Umbilical cord (tissue), 2 donors: ENCODE measurements around the gene ZNF385B. TPM values are rescaled to one million over a fixed set of nuclear protein-coding genes. Genes with fewer than 3 reads are reported as not detected.
"Not testable (repeated sequence)": the region's sequence is repeated elsewhere in the genome, so short reads cannot be mapped to it uniquely, and the experiment has no call there.

ENCODE experiments used
- DNase-seq: peaks from one replicate; pipeline ENCODE4 v3.0.0-alpha.2; 2015; ENCODE audit warnings: low spot score
- total RNA-seq: library from RNA; depleted of rRNA; stranded (reverse); fragments of >200 nt; gene quantifications from one replicate; pipeline ENCODE4 v1.2.3, GENCODE V29; 2014; ENCODE audit warnings: low replicate concordance; ENCODE audit not compliant: insufficient read depth

The ZNF385B gene
- total RNA-seq, 1 donor from 2014 or later = 0.72 TPM

DNA sequence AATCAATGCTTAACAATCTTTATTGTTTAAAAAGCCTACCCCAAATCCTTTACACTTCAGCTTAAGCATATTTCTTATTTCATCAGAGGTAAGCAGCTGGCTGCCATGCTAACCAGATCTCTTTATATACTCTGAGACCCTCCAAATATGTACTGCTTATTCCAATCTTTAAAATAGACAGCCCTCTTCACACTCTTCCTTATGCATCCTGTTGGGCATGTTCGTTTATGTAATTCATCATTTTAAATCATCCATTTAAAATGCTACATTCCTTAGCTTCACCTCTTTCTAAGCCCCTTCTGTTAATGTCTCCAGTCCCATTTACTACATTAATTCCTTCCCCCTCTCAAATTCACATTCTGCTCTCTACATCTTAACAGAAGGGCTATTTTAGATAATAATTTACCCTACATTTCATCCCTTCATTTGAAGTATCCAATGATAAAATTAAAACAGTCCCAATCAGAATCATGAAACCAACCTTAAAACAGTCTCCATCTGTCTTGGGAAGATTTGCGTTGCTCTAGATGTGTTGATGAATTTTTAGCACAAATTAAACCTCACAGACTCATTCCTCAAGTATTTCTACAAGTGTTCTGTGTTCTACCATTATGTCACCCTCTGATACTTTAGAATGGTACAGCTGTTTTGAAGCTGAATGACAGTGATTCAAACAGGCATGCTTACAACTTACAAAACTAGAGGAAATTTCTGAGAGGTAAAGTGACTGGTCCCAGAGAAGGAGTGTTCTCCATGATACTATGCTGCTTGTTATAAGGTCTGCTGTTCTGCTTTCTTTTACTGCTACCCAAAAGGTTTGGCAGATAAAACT lies 59.1 kb downstream of the ZNF385B start:
- no peak for DNase-seq

DNA sequence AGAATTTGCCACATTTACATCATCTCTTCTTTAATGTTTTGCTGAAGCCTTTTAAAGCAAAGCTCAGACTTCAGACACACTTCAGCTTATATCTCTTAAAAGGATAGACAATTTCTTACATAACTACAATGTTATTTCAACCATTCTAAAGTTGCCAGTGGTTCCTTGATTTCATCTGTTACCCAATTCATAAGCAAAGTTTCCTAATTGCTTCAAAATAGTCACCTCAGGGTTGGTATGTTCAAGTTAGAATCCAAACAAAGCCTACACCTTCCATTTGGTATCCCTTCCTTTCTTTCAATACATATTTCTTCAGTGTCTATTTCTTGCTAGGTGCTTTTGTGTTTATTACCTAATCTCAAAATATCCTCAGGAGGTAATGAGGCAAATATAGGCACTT lies 60.6 kb downstream of the ZNF385B start:
- no peak for DNase-seq

DNA sequence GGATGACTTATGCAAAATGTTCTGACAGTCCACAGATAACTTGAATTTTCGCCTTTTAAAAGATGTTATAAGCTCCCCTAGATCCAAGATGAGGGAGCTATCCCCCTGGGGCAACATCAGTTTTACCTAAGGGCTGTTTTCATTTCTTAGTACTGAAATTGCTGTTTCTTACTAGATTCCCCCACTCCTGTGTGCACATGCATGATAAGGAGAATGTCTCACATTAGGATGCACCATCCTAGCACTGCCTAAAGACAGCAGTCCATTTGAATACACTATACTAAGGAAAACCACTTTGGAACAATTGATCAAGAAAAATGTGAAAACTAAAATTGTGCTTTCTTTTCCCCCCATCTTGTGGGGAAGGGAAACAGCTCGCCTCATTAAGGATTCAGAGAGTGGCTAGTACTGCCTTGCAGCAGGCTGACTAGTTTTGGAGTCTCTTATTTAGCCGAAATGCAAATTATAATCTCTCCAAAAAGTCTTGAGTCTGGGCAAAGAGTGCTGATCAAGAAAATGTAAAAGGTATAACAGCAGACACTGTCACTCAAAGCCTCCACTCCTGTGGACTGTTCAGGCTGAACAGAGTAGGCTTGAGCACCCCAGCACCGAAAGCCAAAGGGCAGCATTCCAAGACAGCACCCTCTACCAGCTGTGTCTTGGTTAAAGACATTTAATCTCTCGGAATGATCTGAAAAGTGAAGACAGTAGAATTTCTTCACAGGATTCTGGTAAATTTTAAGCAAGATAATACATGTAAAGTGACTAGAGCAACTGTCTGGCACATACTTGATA lies 65.0 kb downstream of the ZNF385B start:
- DNase-seq = peak; percentile 28

DNA sequence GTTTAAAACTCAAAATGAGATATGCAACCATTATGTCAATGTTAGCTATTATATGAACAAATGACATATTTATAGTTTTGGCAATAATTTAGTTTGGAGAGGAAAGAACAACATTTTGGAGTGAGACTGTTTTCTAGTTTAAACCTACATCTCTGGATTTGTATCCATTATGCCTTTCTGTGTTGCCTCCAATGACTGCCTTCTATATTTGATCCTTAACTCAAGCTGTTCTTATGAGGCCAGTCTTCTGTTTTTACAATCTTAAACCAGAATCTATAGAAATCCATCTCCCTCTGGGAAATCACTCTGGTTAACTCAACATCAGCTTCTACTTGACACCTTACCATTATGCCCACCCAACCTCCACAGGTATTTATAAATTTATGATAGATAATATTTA lies 67.5 kb downstream of the ZNF385B start:
- DNase-seq = no peak

DNA sequence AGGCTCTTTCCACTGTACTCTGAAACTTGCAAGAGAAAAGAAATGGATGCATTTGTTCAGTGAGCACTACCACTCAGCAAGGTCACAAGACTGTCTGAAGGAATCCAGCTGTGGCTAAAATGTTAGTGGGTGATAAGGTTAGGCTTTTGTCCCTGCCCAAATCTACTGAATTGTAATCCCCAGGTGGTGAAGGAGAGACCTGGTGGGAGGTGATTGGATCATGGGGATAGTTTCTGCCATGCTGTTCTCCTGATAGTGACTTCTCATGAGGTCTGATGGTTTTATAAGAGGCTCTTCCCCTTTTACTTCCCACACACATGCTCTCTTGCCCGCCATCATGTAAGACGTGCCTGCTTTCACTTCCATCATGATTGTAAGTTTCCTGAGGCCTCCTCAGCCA lies 68.2 kb downstream of the ZNF385B start:
- DNase-seq = no peak

DNA sequence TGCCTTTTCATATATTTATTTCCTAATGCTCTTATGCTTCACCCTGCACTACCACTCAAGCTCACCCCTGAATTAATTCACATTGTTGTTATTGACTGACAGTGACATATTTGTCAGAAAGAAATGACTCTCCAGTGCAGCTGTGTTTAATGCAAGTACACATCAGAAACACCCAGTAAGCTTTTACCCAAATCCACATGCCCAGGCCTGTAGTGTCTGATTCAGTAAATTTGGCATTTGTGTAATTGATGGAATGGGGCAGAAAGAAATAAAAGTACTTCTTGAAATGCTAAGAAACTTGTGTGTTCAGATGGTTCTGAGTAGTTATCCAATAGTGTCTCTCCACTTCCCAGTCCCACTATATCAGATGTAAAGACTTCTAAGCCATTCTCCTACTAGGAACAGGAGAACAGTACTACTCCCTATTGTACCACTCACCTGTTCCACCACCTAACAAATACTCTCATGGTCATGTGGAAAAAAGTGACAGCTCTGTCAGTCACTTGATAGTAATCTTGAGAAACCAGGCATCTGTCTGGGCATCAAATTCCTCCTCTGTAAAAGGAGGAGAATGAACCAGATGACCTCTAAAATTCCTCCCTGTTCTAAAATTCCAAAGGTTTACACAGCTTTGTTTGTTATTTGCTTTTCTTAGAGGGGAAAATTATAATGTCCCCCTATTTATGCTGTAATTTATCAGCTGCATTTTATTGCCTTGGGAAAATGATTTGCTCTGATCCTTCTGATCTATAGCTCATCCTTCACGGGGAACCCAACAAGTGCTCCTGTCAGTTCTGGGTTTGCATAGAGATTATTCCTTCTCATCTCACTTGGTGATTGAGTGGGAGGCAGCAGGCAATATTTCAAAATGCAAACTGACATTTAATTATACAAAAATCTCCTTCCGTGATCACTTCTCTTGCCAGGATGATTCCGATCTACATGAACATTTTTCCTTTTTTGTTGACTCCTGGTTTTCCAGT lies 70.9 kb downstream of the ZNF385B start:
- DNase-seq = peak; percentile 14

DNA sequence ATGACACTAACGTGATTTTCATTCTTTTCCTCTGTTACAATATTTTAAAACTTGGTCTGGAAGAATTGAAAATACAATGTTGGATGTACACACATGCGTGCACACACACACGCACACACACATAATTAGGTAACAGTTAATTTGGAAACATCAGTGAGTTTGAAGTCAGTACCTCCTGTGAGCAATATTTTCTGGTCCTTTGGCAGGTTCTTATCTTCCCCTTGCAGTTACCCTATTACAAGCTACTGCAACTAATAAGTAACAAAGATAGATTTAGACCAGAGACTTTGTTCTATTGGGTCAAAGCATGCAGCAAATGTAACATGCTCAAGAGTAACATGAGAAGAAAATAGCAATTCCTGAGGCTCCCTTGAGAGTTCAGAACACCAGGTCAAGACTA lies 73.3 kb downstream of the ZNF385B start:
- DNase-seq = no peak

DNA sequence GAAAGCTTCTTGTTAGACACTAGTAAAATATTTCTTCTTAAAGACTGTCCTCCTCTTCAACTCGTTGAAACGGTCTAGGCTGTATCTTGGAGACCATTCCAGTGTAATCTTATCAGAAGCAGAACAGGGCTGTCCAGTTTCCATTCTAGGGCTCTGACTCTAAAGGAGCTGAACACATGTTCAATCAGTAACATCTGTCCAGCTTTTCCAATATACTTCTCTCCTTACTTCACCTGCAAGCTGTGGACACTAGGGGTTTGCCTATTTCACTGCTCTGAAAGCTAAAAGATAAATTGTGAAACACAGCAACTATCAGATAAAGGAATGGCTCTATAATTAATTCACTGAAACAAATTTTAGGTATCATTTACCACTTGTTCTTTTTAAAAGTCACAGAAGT lies 73.8 kb downstream of the ZNF385B start:
- DNase-seq = no peak

DNA sequence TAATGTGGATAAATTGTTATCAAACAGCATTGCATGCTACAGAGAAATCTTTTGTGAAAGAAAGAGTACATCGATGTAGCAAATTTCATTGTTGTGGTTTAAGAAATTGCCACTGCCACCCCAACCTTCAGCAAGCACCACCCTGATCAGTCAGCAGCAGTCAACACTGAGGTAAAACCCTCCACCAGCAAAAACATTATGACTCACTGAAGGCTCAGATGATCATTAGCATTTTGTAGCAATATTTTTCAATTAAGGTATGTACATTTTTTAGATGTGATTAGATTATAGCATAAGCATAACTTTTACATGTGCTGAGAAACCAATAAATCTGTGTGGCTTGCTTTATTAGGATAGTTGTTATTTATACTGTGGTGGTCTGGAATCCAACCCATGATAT lies 75.5 kb downstream of the ZNF385B start:
- no peak for DNase-seq

DNA sequence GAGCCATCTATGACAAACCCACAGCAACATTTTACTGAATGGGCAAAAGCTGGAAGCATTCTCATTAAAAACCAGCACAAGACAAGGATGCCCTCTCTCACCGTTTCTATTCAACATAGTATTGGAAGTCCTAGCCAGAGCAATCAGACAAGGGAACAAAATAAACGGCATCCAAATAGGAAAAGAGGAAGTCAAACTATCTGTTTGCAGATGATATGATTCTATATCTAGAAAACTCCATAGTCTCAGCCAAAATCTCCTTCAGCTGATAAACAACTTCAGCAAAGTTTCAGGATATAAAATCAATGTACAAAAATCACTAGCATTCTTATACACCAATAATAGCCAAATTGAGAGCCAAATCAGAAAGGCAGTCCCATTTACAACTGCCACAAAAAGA lies 79.1 kb downstream of the ZNF385B start:
- DNase-seq = not testable (repeated sequence)

DNA sequence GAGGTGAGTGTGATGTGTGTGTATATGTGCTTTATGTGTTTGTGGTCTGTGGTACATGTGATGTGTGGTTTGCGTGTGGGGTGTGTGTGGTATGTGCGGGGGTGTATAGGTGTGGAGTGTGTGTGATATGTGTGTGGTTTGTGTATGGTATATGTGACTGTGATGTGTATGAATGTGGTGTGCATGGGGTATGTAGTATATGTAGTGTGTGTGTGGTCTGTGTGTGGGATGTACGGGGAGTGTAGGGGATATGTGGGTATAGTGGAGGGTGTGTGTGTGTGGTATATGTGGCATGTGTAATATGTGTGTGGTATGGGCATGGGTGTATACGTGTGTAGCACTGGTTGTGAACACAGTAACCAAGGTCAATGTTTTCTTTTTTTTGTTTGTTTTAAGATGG lies 87.4 kb downstream of the ZNF385B start:
- no peak for DNase-seq

DNA sequence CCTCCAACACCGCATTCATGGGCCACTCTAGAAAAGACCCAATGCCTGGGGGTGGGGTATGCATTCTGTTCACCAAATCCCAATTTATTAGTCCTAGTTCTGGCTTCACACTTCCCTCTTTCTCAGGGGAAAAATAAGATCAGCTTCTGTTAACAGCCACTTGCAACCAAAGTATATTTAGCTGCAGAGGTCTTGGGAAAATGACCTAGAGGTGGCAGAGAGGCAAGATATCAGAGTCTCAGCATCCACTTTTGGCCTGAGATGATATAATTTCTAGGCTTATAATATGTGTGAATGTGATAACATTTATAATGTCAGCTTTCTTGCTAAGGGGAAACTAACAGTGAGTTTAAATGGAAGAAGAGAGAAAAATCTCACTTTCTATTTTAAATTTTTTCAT lies 89.1 kb downstream of the ZNF385B start:
- no peak for DNase-seq

DNA sequence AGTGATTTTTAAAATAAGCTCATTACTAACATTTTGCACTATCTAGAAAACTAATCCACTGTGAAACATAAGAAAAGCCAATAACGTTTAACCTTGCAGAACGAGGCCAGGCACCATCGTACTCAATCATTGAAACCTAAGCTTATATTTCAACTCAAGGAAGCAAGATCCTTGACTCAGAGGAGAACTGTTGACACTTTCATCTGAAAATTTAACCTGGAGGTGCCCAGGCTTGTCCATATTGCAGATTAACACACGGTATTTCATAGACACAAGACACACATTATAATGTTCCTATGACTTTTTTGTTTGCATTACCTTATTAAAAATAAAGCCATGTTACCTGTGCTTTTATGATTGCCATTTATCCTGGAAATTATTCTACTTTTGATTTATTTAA lies 89.6 kb downstream of the ZNF385B start:
- DNase-seq = no peak

DNA sequence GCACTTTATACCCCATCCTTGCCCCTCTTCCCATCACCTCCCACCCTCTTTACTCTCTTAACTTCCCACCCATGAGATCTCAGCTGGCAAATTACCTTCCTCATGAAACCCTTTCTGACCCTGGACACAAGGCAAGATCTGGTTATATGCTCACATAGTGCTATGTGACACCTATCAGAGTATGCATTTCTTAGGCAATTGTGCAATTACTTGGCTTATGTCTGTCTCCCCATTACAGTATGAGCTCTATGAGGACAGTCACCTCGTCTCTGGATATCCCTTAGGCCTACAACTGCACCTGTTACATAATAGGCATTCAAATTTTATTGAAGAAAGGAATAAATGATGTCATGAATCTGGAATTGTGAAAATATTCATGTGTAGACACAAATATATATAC lies 91.4 kb downstream of the ZNF385B start:
- DNase-seq = no peak

DNA sequence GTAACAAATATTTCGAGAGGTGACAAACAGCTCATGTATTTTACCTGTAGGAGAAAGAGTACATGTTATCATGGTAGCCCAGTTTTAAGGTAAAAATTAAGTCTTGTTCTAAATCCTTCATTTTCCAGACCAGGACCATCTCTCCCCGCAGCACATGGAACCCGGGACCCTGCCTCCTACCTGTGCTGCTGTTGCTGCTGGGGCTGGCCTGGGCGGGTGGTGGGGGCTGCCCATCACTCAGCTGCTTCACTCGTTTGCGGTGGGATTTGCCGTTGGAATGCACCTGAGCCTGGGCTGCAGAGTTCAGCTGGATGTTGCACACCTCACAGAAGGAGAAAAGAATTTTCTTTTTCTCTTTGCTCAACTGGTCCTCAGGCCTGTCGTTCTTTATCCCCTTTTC lies 92.1 kb downstream of the ZNF385B start:
- DNase-seq = no peak

DNA sequence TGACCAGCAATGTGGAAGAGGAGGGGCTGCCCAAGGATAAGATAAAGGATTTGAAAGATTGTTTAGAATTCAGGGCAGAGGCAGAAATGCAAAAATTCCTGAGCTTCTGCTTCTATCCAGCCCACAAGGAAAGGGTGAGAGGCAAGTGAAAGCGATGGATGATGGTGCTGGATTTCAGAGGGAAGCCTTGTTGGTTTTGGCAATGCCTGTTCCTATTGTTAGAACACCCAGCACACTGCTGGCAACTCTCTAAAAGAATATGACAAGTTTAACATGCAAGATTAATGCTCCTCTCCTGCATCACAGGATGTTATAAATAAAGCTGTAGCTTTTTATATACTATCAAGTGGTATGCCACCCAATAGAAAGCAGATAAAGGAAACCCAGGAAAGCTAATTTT lies 92.6 kb downstream of the ZNF385B start:
- DNase-seq = peak; percentile 42

DNA sequence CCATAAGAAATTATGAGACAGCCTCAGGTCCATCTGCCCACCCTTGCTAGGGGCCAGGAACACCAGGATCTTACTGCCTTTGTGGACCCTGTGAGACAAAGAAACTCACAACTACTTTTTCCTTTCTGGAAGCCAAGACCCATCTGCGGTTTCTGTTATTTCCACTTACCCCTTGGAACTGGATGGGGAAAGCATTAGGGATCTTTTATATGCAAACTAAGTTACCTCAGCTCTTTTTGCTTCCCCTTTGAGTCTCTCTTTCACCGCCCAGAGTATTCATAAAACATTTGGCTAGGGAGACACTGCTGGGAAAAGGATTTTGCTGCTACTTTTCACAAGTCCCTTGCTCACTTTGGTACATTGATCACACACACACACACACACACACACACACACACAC lies 95.7 kb downstream of the ZNF385B start:
- no peak for DNase-seq

DNA sequence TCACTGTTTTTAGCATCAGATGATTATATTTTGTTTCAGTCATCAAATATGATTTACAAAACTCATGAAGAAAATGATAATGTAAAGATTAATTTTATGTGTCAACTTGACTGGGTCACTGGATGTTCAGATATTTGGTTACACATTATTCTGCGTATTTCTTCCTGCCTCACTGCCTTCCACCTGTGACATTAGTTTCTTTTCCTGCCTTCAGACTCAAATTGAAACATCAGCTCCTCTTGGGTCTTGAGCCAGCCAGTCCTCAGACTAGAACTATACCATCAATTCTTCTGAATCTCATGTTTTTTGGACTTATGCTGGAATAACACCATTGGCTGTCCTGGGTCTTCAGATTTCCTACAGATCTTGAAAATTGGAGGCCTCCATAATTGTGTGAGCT lies 96.7 kb downstream of the ZNF385B start:
- DNase-seq = no peak

DNA sequence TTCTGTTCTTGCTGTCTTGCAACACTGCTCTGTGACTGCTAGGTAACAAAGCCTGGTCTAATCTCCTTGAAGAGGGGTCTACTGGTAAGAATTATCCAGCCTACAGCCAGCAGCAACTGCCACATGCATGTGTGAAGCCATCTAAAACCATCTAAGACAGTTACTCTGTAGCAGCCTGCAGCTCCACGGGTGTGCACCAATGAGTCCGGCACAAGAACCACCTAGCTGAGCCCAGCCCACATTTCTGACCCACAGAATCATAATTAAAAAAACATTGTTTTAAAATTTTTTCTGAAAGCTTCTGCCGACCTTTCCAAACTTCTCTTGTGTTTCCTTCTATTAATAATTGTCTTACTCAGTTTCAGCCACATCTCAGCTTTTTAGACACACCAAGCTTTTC lies 102.8 kb downstream of the ZNF385B start:
- no peak for DNase-seq

DNA sequence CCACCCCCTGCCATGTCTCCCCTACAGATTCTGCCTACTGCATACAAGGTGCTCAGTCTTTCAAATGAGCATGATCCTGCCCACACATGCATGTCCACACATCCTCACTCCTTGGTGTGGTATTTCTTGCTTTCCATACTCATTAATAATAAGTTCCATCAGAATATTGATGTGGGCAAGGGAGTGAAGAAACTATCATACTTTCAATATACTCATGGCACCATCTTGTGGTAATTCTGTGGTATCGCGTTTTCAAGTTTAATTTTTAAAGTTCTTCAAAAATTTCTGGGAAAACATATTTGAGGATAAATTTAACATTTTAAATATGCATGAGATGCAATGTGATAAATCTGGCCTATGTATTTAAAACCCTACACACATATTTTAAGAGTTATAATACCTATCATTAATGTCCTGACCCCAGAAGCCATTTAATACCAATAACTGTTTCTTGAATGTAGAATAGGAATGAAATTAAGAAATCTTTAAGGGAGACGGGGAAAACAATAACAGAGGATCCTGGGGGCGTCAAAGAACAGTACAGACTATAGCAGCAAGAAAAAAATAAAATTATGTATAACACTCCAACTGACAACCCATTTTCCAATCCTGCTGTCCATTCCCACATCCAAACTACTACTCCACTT lies 110.1 kb downstream of the ZNF385B start:
- peak; percentile 23 for DNase-seq

DNA sequence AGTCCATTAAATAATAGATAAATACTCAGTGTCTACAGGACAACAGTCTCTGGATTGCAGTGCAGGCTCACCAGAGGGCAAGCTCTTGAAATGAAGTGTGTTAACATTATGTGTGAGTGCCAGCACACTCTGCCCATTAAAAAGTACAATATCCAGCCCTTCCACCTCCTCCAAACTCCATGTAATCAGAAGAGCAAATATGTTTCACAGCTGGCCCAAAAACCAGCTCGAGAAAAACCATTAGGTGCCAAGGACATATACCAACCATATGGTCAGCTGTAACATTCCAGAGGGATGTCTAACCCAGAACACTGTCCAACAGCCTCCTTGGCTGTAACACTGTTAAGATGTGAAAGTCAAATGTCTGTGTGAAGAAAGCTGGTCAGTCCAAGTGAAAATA lies 112.2 kb downstream of the ZNF385B start:
- peak; percentile 69 for DNase-seq
